DOHH2 (cell line): Measurements from ENCODE around the gene PRELID1.

Source experiments
- EZH2phosphoT487 ChIP-seq: fragments of 200-600 bp; sonication (generic); IDR thresholded peaks from 2 replicates; pipeline ENCODE4 v1.6.1; 2017; ENCODE audit warnings: borderline replicate concordance, mild to moderate bottlenecking, antibody characterized with exemption, low read length, moderate library complexity, mixed read lengths
- TF ChIP-seq, protein P1 (sequence below): fragments of 200-600 bp; sonication (generic); IDR thresholded peaks from one replicate; pipeline ENCODE4 v1.5.1; 2014; ENCODE audit warnings: antibody characterized with exemption, mild to moderate bottlenecking, low read depth, low read length; ENCODE audit not compliant: poor library complexity, severe bottlenecking

DNA sequence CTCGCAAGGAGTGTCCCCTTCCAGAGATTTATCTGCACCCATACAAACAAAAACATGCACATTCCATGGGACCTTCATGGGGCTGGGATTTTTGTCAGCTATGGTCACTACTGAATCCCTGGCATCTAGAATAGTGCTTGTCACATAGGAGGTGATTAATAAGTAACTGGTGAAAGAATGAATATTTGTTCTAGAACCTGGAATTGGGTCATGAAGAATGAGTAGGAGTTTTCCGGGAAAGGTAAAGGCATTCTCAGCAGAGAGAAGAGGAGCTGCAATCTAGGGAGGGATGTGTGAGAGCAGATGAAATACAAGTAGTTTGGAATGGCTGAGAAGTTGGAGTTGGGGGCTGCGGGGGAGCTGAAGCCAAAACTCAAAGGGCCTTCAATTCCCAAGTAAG lies 50.7 kb downstream of the PRELID1 start:
- TF ChIP-seq, protein P1, sequence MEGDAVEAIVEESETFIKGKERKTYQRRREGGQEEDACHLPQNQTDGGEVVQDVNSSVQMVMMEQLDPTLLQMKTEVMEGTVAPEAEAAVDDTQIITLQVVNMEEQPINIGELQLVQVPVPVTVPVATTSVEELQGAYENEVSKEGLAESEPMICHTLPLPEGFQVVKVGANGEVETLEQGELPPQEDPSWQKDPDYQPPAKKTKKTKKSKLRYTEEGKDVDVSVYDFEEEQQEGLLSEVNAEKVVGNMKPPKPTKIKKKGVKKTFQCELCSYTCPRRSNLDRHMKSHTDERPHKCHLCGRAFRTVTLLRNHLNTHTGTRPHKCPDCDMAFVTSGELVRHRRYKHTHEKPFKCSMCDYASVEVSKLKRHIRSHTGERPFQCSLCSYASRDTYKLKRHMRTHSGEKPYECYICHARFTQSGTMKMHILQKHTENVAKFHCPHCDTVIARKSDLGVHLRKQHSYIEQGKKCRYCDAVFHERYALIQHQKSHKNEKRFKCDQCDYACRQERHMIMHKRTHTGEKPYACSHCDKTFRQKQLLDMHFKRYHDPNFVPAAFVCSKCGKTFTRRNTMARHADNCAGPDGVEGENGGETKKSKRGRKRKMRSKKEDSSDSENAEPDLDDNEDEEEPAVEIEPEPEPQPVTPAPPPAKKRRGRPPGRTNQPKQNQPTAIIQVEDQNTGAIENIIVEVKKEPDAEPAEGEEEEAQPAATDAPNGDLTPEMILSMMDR = no peak
- no peak for TF ChIP-seq EZH2phosphoT487
